Hepatocyte (in vitro differentiated cells): ENCODE results near the gene ADAMTSL1. TPM values are rescaled to one million over a fixed set of nuclear protein-coding genes. Genes with fewer than 3 reads are reported as not detected.

Source experiments
- DNase-seq: peaks from one replicate; pipeline ENCODE4 v3.0.0-alpha.2; 2016; ENCODE audit warnings: low spot score
- H2AFZ ChIP-seq: fragments of 200-600 bp; sonication (generic); 2 replicates; pipeline ENCODE4 v1.6.0; 2016; ENCODE audit warnings: antibody characterized with exemption, mild to moderate bottlenecking
- H3K27ac ChIP-seq: fragments of 200-600 bp; sonication (generic); 2 replicates; pipeline ENCODE4 v1.5.1; 2016; ENCODE audit warnings: mild to moderate bottlenecking
- H3K27me3 ChIP-seq: fragments of 200-600 bp; sonication (generic); 2 replicates; pipeline ENCODE4 v1.6.1; 2016
- H3K36me3 ChIP-seq: fragments of 200-600 bp; sonication (generic); replicated peaks from 2 replicates; pipeline ENCODE4 v1.5.1; 2016; ENCODE audit warnings: low read depth; ENCODE audit not compliant: insufficient read depth
- H3K4me1 ChIP-seq: fragments of 200-600 bp; sonication (generic); 2 replicates; pipeline ENCODE4 v1.5.1; 2016; ENCODE audit warnings: mild to moderate bottlenecking, moderate library complexity; ENCODE audit not compliant: insufficient read depth
- H3K4me2 ChIP-seq: fragments of 200-600 bp; sonication (generic); 2 replicates; pipeline ENCODE4 v1.6.0; 2016
- H3K4me3 ChIP-seq: fragments of 200-600 bp; sonication (generic); 2 replicates; pipeline ENCODE4 v1.5.1; 2016; ENCODE audit warnings: mild to moderate bottlenecking
- H3K79me2 ChIP-seq: fragments of 200-600 bp; sonication (generic); 2 replicates; pipeline ENCODE4 v1.6.0; 2017; ENCODE audit warnings: mild to moderate bottlenecking
- H3K9me2 ChIP-seq: fragments of 200-600 bp; sonication (generic); replicated peaks from 2 replicates; pipeline ENCODE4 v1.6.0; 2017; ENCODE audit warnings: mild to moderate bottlenecking; ENCODE audit not compliant: insufficient read depth
- H3K9me3 ChIP-seq: fragments of 200-600 bp; sonication (generic); 2 replicates; pipeline ENCODE4 v1.5.1; 2016; ENCODE audit warnings: low read depth, mild to moderate bottlenecking
- H4K20me1 ChIP-seq: fragments of 200-600 bp; sonication (generic); 2 replicates; pipeline ENCODE4 v1.6.0; 2016; ENCODE audit warnings: mild to moderate bottlenecking; ENCODE audit not compliant: insufficient read depth, poor library complexity, severe bottlenecking
- EZH2 ChIP-seq: fragments of 200-600 bp; sonication (generic); IDR thresholded peaks from 2 replicates; pipeline ENCODE4 v1.6.1; 2016; ENCODE audit warnings: antibody characterized with exemption, mild to moderate bottlenecking, borderline replicate concordance
- EZH2phosphoT487 ChIP-seq: fragments of 200-600 bp; sonication (generic); IDR thresholded peaks from one replicate; pipeline ENCODE4 v1.6.1; 2018; ENCODE audit warnings: antibody characterized with exemption, mild to moderate bottlenecking, low read depth, moderate library complexity; ENCODE audit not compliant: unreplicated experiment, severe bottlenecking
- WGBS: methylation state at CpG from one replicate; pipeline ENCODE4 v1.1.6; 2016; ENCODE audit warnings: low lambda C conversion rate; ENCODE audit errors: missing lambda C conversion rate; 5-methylcytosine and 5-hydroxymethylcytosine counted together
- polyA plus RNA-seq: library from polyadenylated mRNA; unstranded; fragments of >200 nt; fragmentation: Nextera tagmentation; extraction: Ambion mirVana; gene quantifications from 2 replicates; pipeline ENCODE4 v1.2.1, GENCODE V29; 2016
- total RNA-seq: library from RNA; depleted of rRNA; stranded (reverse); fragments of >200 nt; gene quantifications from 2 replicates; pipeline ENCODE4 v1.2.3, GENCODE V29; 2014
- TF ChIP-seq, protein P1 (sequence below): fragments of 200-600 bp; sonication (generic); IDR thresholded peaks from 2 replicates; pipeline ENCODE4 v1.5.1; 2016; ENCODE audit warnings: antibody characterized with exemption, mild to moderate bottlenecking; ENCODE audit not compliant: poor library complexity

The ADAMTSL1 gene
- total and polyA plus RNA-seq, 2 experiments from 2014 or later: 7.2 to 24.0 TPM

GRCh38 chr9:18662320-18662719 lies 188.4 kb downstream of the ADAMTSL1 start:
- no peaks in the 10 kb centered on the region for H3K4me1 ChIP-seq
- H3K79me2 ChIP-seq: no peaks in the 10 kb centered on the region
- 60% methylated on average over 3 of the region's 3 CpGs for WGBS
- no peak overlapping the region for H3K4me3 ChIP-seq
- no peak overlapping the region for H3K27ac ChIP-seq
- no peaks in the 10 kb centered on the region for H4K20me1 ChIP-seq
- no peak overlapping the region for H3K4me2 ChIP-seq
- DNase-seq: no peak
- TF ChIP-seq, protein P1, sequence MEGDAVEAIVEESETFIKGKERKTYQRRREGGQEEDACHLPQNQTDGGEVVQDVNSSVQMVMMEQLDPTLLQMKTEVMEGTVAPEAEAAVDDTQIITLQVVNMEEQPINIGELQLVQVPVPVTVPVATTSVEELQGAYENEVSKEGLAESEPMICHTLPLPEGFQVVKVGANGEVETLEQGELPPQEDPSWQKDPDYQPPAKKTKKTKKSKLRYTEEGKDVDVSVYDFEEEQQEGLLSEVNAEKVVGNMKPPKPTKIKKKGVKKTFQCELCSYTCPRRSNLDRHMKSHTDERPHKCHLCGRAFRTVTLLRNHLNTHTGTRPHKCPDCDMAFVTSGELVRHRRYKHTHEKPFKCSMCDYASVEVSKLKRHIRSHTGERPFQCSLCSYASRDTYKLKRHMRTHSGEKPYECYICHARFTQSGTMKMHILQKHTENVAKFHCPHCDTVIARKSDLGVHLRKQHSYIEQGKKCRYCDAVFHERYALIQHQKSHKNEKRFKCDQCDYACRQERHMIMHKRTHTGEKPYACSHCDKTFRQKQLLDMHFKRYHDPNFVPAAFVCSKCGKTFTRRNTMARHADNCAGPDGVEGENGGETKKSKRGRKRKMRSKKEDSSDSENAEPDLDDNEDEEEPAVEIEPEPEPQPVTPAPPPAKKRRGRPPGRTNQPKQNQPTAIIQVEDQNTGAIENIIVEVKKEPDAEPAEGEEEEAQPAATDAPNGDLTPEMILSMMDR: no peak
- TF ChIP-seq EZH2 (no peak), EZH2phosphoT487 (no peak)
- no peaks in the 10 kb centered on the region for H3K36me3 ChIP-seq
- no peaks in the 10 kb centered on the region for H3K9me2 ChIP-seq
- H3K27me3 ChIP-seq: no peaks in the 10 kb centered on the region
- no peaks in the 10 kb centered on the region for H3K9me3 ChIP-seq
- no peak overlapping the region for H2AFZ ChIP-seq

DNA sequence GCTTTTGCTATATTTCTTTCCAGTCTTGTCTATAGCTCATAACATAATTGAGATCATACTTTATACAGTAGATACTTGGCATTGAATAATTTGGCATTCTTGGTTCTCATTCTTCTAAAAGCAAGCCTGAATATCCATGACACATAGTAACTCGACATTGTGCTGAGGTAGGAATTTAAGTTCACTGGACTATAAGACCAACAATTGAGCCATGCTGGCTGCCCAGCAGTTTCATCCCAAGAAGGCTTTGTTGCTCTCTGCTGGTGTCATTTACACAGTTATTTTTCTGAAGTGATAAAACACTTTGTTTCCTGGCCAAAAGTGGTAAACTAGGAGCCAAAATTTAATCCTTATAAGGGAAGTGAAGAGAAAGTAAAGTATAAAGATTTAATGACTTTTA lies 192.0 kb downstream of the ADAMTSL1 start:
- Histone ChIP-seq H3K79me2 (no peaks in the 10 kb centered on the region), H3K36me3 (no peaks in the 10 kb centered on the region), H3K9me3 (no peaks in the 10 kb centered on the region), H3K27me3 (no peaks in the 10 kb centered on the region), H4K20me1 (no peaks in the 10 kb centered on the region), H3K4me3 (no peak overlapping the region), H3K9me2 (no peaks in the 10 kb centered on the region), H3K27ac (no peak overlapping the region), H3K4me2 (no peak overlapping the region), H2AFZ (no peak overlapping the region), H3K4me1 (peaks cover 7% of the 10 kb centered on the region)
- TF ChIP-seq EZH2: no peak
- no peak for TF ChIP-seq EZH2phosphoT487
- TF ChIP-seq, protein P1: no peak
- 88% methylated on average over 1 of the region's 1 CpG for WGBS
- no peak for DNase-seq

GRCh38 chr9:18666348-18666747 lies 192.4 kb downstream of the ADAMTSL1 start:
- no peak for TF ChIP-seq EZH2
- TF ChIP-seq, protein P1: no peak
- no peak for TF ChIP-seq EZH2phosphoT487
- H3K9me2 ChIP-seq: no peaks in the 10 kb centered on the region
- H4K20me1 ChIP-seq: no peaks in the 10 kb centered on the region
- DNase-seq: no peak
- no peaks in the 10 kb centered on the region for H3K27me3 ChIP-seq
- H3K4me1 ChIP-seq: peaks cover 7% of the 10 kb centered on the region
- no peak overlapping the region for H3K27ac ChIP-seq
- WGBS: 51% methylated on average over 2 of the region's 2 CpGs
- H3K4me2 ChIP-seq: no peak overlapping the region
- no peaks in the 10 kb centered on the region for H3K79me2 ChIP-seq
- H2AFZ ChIP-seq: no peak overlapping the region
- no peaks in the 10 kb centered on the region for H3K9me3 ChIP-seq
- H3K36me3 ChIP-seq: no peaks in the 10 kb centered on the region
- H3K4me3 ChIP-seq: no peak overlapping the region
